Endothelial cell of umbilical vein (primary cell): ENCODE data around the gene CACNB4. TPM values are rescaled to one million over a fixed set of nuclear protein-coding genes. Genes with fewer than 3 reads are reported as not detected.

Experiments
- BruUV-seq: library from RNA; stranded (reverse); fragments of 400-500 nt; replicated peaks from 2 replicates; lab custom pipeline; 2021; lab: Mats Ljungman, UMichigan
- CTCF ChIA-PET: fragments of 300-600, 350-600 bp; sonication (Branson Sonifier 250); formaldehyde crosslinking; loops from one replicate; lab custom pipeline; 2021; ENCODE audit warnings: antibody characterized with exemption, inconsistent platforms; lab: Charles Lee
- POLR2A ChIA-PET: fragments of 300-600, 350-600 bp; sonication (Branson Sonifier 250); formaldehyde crosslinking; loops from one replicate; lab custom pipeline; 2021; ENCODE audit warnings: antibody characterized with exemption, inconsistent platforms; lab: Charles Lee
- DNase-seq: peaks from one replicate; pipeline ENCODE4 v3.0.0-alpha.2; 2011; ENCODE audit warnings: low read depth, low spot score
- FAIRE-seq: peaks from 2 replicates; lab custom pipeline; 2011; peaks lifted over from hg19 to GRCh38; lab: Jason Lieb, UNC
- H2AFZ ChIP-seq: 2 replicates; pipeline ENCODE4 v1.6.0; 2012; ENCODE audit warnings: low read depth, low read length, control low read depth, inconsistent platforms
- H3K27ac ChIP-seq: 2 replicates; pipeline ENCODE4 v1.5.1; 2011; ENCODE audit warnings: low read depth, mild to moderate bottlenecking, control low read depth, low read length, moderate library complexity; ENCODE audit not compliant: insufficient read depth
- H3K27me3 ChIP-seq, 2 experiments: 2 replicates each; pipeline versions ENCODE4 v1.6.0 to v1.6.1; 2011; ENCODE audit warnings: low read length in 2 of 2, mixed read lengths in 1 of 2; ENCODE audit not compliant: control insufficient read depth in 2 of 2, insufficient read depth in 2 of 2
- H3K36me3 ChIP-seq, 2 experiments: 2 replicates in 1 of 2; 3 replicates in 1 of 2; pipeline ENCODE4 v1.5.1; 2011; ENCODE audit warnings: low read length in 2 of 2, mild to moderate bottlenecking in 1 of 2, moderate library complexity in 1 of 2; ENCODE audit not compliant: control insufficient read depth in 2 of 2, insufficient read depth in 2 of 2; ENCODE audit errors: extremely low read depth in 1 of 2
- H3K4me1 ChIP-seq: 3 replicates; pipeline ENCODE4 v1.5.1; 2011; ENCODE audit warnings: mild to moderate bottlenecking, low read length; ENCODE audit not compliant: control insufficient read depth, insufficient read depth; ENCODE audit errors: extremely low read depth
- H3K4me2 ChIP-seq: 2 replicates; pipeline ENCODE4 v1.6.1; 2011; ENCODE audit warnings: low read length, control low read depth, mixed read lengths; ENCODE audit not compliant: insufficient read depth
- H3K4me3 ChIP-seq, 3 experiments: fragments of 200-600 bp in 1 of 3; sonication (generic), shearing (Covaris generic) in 1 of 3; replicated peaks in 1 of 3; 2 replicates each; pipeline ENCODE4 v1.5.1; 2011 to 2016; ENCODE audit warnings: control low read depth in 3 of 3, low read length in 3 of 3, mild to moderate bottlenecking in 2 of 3, inconsistent platforms in 1 of 3, low read depth in 1 of 3, moderate library complexity in 1 of 3; ENCODE audit not compliant: insufficient read depth in 1 of 3
- H3K79me2 ChIP-seq: 2 replicates; pipeline ENCODE4 v1.6.0; 2012; ENCODE audit warnings: low read length, inconsistent platforms; ENCODE audit not compliant: control insufficient read depth, insufficient read depth
- H3K9ac ChIP-seq: replicated peaks from 2 replicates; pipeline ENCODE3; 2011; ENCODE audit warnings: low read length, control low read depth; ENCODE audit not compliant: insufficient read depth; ENCODE audit errors: extremely low read depth
- H3K9me1 ChIP-seq: replicated peaks from 3 replicates; pipeline ENCODE4 v1.6.0; 2011; ENCODE audit warnings: mild to moderate bottlenecking, low read length; ENCODE audit not compliant: control insufficient read depth, insufficient read depth; ENCODE audit errors: extremely low read depth
- H3K9me3 ChIP-seq: replicated peaks from 2 replicates; pipeline ENCODE4 v1.5.1; 2012; ENCODE audit warnings: low read length, inconsistent platforms; ENCODE audit not compliant: control insufficient read depth, insufficient read depth
- H4K20me1 ChIP-seq: replicated peaks from 2 replicates; pipeline ENCODE3; 2011; ENCODE audit warnings: mild to moderate bottlenecking, low read length; ENCODE audit not compliant: control insufficient read depth, insufficient read depth; ENCODE audit errors: extremely low read depth
- CTCF ChIP-seq, 2 donors: IDR thresholded peaks; 1 replicate in 1 of 2; 2 replicates in 1 of 2; pipeline ENCODE4 v1.5.1; 2011; ENCODE audit warnings: low read length in 2 of 2, mild to moderate bottlenecking in 2 of 2, moderate library complexity in 2 of 2, control low read depth in 1 of 2, inconsistent platforms in 1 of 2, low read depth in 1 of 2; ENCODE audit not compliant: insufficient read depth in 1 of 2; ENCODE audit errors: extremely low read depth in 1 of 2
- EZH2 ChIP-seq: IDR thresholded peaks from 2 replicates; pipeline ENCODE4 v1.6.1; 2012; ENCODE audit warnings: borderline replicate concordance, low read depth, mild to moderate bottlenecking, moderate library complexity, low read length, inconsistent platforms; ENCODE audit not compliant: severe bottlenecking
- FOS ChIP-seq: IDR thresholded peaks from 2 replicates; pipeline ENCODE4 v1.6.1; 2011; ENCODE audit warnings: mild to moderate bottlenecking, low read length, moderate library complexity, borderline replicate concordance; ENCODE audit not compliant: insufficient read depth
- GATA2 ChIP-seq: IDR thresholded peaks from 2 replicates; pipeline ENCODE4 v1.7.0; 2011; ENCODE audit warnings: low read depth, mild to moderate bottlenecking, moderate library complexity, mixed read lengths, low read length; ENCODE audit not compliant: insufficient read length, insufficient read depth
- JUN ChIP-seq: IDR thresholded peaks from 2 replicates; pipeline ENCODE4 v1.6.1; 2011; ENCODE audit warnings: borderline replicate concordance, low read depth; ENCODE audit not compliant: insufficient read length, insufficient read depth
- MAX ChIP-seq: IDR thresholded peaks from 2 replicates; pipeline ENCODE4 v1.6.1; 2011; ENCODE audit not compliant: insufficient read depth, insufficient read length
- MYC ChIP-seq: IDR thresholded peaks from one replicate; pipeline ENCODE4 v1.6.1; 2011; ENCODE audit warnings: mild to moderate bottlenecking, low read depth, low read length
- POLR2A ChIP-seq: IDR thresholded peaks from 2 replicates; pipeline ENCODE4 v1.6.1; 2012; ENCODE audit warnings: low read depth, mild to moderate bottlenecking, control low read depth, low read length
- POLR2AphosphoS5 ChIP-seq: IDR thresholded peaks from 2 replicates; pipeline ENCODE4 v1.6.1; 2012; ENCODE audit warnings: low read depth, mild to moderate bottlenecking, control low read depth, low read length, moderate library complexity; ENCODE audit not compliant: insufficient read depth
- dilution Hi-C: fragments of 300-500 bp; cut with MboI; formaldehyde crosslinking; loops from one replicate; pipeline ENCODE4 v1.15.0; 2019; ENCODE audit warnings: low sequenced_read_pairs; ENCODE audit not compliant: extremely low pct_ligation_motif_present
- intact Hi-C: fragments of 100-400 bp; cut with micrococcal nuclease; formaldehyde crosslinking; loops from one replicate; pipeline ENCODE4 v1.10.0; 2022
- polyA plus RNA-seq, 4 experiments: library from polyadenylated mRNA; depleted of rRNA in 3 of 4; stranded (reverse) in 3 of 4; unstranded in 1 of 4; fragments of >200 nt; gene quantifications; 2 replicates each; pipeline versions ENCODE4 v1.2.1 to v1.2.3, GENCODE V29; 2011 to 2012; ENCODE audit warnings: missing spikeins in 1 of 4
- total RNA-seq: library from RNA; stranded (reverse); gene quantifications from 2 replicates; pipeline ENCODE4 v1.2.3, GENCODE V29; 2021

CACNB4 gene
- total and polyA plus RNA-seq, 2 donors (not counting 3 experiments of a cell fraction or from before 2014, with no cell fraction given) = 0.23 to 0.58 TPM

GRCh38 chr2:152134488-152135280, 35.8 kb upstream of the CACNB4 start:
- Histone ChIP-seq H4K20me1 (no peaks in the 10 kb centered on the region), H3K9me1 (no peaks in the 10 kb centered on the region), H3K9ac (no peak overlapping the region), H3K4me2 (no peak overlapping the region), H3K36me3 (peaks cover 0 to 3% of the 10 kb centered on the region in 2 experiments), H3K4me1 (peaks cover 6% of the 10 kb centered on the region), H3K27ac (no peak overlapping the region), H3K27me3 (no peaks in the 10 kb centered on the region), H3K4me3 (no peak overlapping the region), H3K9me3 (no peaks in the 10 kb centered on the region), H2AFZ (no peak overlapping the region), H3K79me2 (no peaks in the 10 kb centered on the region)
- CTCF ChIA-PET = no interaction called here
- dilution Hi-C loops (no loop called here), intact Hi-C loops (no loop called here)
- TF ChIP-seq POLR2AphosphoS5 = no peak
- no peak for TF ChIP-seq GATA2
- TF ChIP-seq CTCF (IDR thresholded peaks at IDR 0.05; ENCODE audit: extremely low read depth in 1 of 2, insufficient read depth in 1 of 2, low read depth in 1 of 2, low read length in 2 of 2) = no peak
- TF ChIP-seq JUN = no peak
- no peak for TF ChIP-seq POLR2A
- no peak for TF ChIP-seq MYC
- TF ChIP-seq MAX = no peak
- no peak for TF ChIP-seq FOS
- TF ChIP-seq EZH2 = no peak
- BruUV-seq = no TSS peak
- POLR2A ChIA-PET = no interaction called here
- DNase-seq (peak; percentile 13), FAIRE-seq (peak; percentile 49)
